Hematopoietic multipotent progenitor cell treated with erythropoietin and hydrocortisone succinate and interleukin-3 and kit ligand, for 15 days (in vitro differentiated cells): Measurements from ENCODE around the gene ZFR2.
"Not testable (repeated sequence)": the region's sequence is repeated elsewhere in the genome, so short reads cannot be mapped to it uniquely, and the experiment has no call there.

Experiments used
- DNase-seq: peaks from one replicate; pipeline ENCODE4 v3.0.0-alpha.2; 2015; ENCODE audit warnings: low spot score

Gene ZFR2

GRCh38 chr19:3836887-3837286 lies 32.0 kb downstream of the ZFR2 start:
- no peak for DNase-seq

GRCh38 chr19:3835055-3835435 lies 33.8 kb downstream of the ZFR2 start:
- no peak for DNase-seq

- no peak for DNase-seq
Observed at GRCh38 chr19:3834349-3835054, 34.3 kb downstream of the ZFR2 start.

GRCh38 chr19:3833578-3834348 lies 35.1 kb downstream of the ZFR2 start:
- DNase-seq = no peak

GRCh38 chr19:3832001-3832400 lies 36.8 kb downstream of the ZFR2 start:
- DNase-seq = no peak

- DNase-seq = no peak
Observed at GRCh38 chr19:3831601-3832000, 37.2 kb downstream of the ZFR2 start.

- no peak for DNase-seq
Observed at GRCh38 chr19:3830621-3831589, 37.9 kb downstream of the ZFR2 start.

GRCh38 chr19:3827306-3827705 lies 41.5 kb downstream of the ZFR2 start:
- DNase-seq = no peak

- DNase-seq = no peak
Observed at GRCh38 chr19:3826163-3826562, 42.7 kb downstream of the ZFR2 start.

GRCh38 chr19:3825286-3825956 lies 43.4 kb downstream of the ZFR2 start:
- no peak for DNase-seq

GRCh38 chr19:3823350-3823713 lies 45.5 kb downstream of the ZFR2 start:
- DNase-seq = no peak

GRCh38 chr19:3822683-3823349 lies 46.0 kb downstream of the ZFR2 start:
- DNase-seq = no peak

- peak; percentile 60 for DNase-seq
Observed at GRCh38 chr19:3821857-3822364, 46.9 kb downstream of the ZFR2 start.

GRCh38 chr19:3821156-3821555 lies 47.7 kb downstream of the ZFR2 start:
- no peak for DNase-seq

GRCh38 chr19:3819989-3820388 lies 48.8 kb downstream of the ZFR2 start:
- DNase-seq = no peak

GRCh38 chr19:3818918-3819317 lies 49.9 kb downstream of the ZFR2 start:
- DNase-seq = no peak

- DNase-seq = no peak
Observed at GRCh38 chr19:3818466-3818865, 50.4 kb downstream of the ZFR2 start.

GRCh38 chr19:3817761-3818160 lies 51.1 kb downstream of the ZFR2 start:
- DNase-seq = no peak

- no peak for DNase-seq
Observed at GRCh38 chr19:3816566-3817218, 52.1 kb downstream of the ZFR2 start.

- not testable (repeated sequence) for DNase-seq
Observed at GRCh38 chr19:3816148-3816547, 52.7 kb downstream of the ZFR2 start.

- no peak for DNase-seq
Observed at GRCh38 chr19:3814648-3815047, 54.2 kb downstream of the ZFR2 start.
